ENCODE measurements around the gene DNAJB5.
A peak's percentile ranks its signal among the peaks of the same experiment; 100 is the strongest.
"Not testable (repeated sequence)": the region's sequence is repeated elsewhere in the genome, so short reads cannot be mapped to it uniquely, and the experiment has no call there.

DNAJB5 gene

DNA sequence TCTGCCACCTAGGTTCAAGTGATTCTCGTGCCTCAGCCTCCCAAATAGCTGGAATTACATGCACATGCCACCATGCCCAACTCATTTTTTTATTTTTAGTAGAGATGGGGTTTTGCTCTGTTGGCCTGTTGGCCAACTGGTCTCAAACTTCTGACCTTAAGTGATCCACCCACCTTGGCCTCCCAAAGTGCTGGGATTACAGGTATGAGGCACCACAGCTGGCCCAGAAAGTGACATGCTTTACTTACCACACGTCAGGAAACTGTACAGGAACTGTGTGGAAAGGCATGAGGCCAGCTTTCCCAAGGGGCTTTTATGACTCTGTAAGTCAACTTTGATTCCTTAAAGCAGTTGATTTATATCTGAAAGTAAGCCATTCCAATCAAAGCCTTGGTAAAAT is 25.0 kb downstream of the DNAJB5 start:
- no peak overlapping the region for H3K4me3 ChIP-seq (ENCODE audit: low read depth, low read length)
- TF ChIP-seq, protein P1, sequence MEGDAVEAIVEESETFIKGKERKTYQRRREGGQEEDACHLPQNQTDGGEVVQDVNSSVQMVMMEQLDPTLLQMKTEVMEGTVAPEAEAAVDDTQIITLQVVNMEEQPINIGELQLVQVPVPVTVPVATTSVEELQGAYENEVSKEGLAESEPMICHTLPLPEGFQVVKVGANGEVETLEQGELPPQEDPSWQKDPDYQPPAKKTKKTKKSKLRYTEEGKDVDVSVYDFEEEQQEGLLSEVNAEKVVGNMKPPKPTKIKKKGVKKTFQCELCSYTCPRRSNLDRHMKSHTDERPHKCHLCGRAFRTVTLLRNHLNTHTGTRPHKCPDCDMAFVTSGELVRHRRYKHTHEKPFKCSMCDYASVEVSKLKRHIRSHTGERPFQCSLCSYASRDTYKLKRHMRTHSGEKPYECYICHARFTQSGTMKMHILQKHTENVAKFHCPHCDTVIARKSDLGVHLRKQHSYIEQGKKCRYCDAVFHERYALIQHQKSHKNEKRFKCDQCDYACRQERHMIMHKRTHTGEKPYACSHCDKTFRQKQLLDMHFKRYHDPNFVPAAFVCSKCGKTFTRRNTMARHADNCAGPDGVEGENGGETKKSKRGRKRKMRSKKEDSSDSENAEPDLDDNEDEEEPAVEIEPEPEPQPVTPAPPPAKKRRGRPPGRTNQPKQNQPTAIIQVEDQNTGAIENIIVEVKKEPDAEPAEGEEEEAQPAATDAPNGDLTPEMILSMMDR (IDR thresholded peaks at IDR 0.05; ENCODE audit: low read depth, low read length) = no peak
- TF ChIP-seq MYC (IDR thresholded peaks at IDR 0.05; ENCODE audit: low read depth, low read length) (no peak), POLR2A (IDR thresholded peaks at IDR 0.05; ENCODE audit: extremely low read depth, insufficient read length) (no peak), MAX (IDR thresholded peaks at IDR 0.05; ENCODE audit: low read depth, low read length) (no peak)
- no peak for DNase-seq (ENCODE audit: low read depth)

DNA sequence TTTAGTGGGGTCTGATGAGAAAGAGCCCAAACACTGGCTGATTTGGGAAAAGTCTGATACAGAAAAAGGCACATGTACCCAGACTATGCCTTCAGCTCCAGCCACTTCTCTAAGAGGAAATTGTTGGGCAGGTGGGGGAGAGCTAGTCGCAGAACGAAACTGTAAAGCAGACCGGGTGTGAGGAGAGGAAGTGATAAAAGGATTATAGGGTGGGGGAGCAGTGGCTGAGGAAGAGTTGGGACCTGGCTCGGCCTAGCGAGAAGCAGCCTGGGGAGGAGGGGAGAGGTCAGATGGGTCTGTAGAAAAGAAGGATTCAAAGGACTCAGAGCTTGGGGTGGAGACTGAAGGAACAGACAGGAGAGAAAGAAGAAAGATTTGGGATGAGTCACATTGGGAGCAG is 33.9 kb downstream of the DNAJB5 start:
- DNase-seq (ENCODE audit: low read depth) = peak; percentile 97
- not testable (repeated sequence) for H3K4me3 ChIP-seq (ENCODE audit: low read depth, low read length)

GRCh38 chr9:35026671-35027070 is 37.1 kb downstream of the DNAJB5 start:
- peak overlapping the region; percentile 30 for H3K4me3 ChIP-seq (ENCODE audit: low read depth, low read length)
- DNase-seq (ENCODE audit: low read depth) = peak; percentile 97
- TF ChIP-seq MYC (IDR thresholded peaks at IDR 0.05; ENCODE audit: low read depth, low read length) = peak; percentile 79
- 0 out of 2 replicates have a peak, but pooled peaks have one; percentile 43 for TF ChIP-seq MAX (IDR thresholded peaks at IDR 0.05; ENCODE audit: low read depth, low read length)
- TF ChIP-seq POLR2A (IDR thresholded peaks at IDR 0.05; ENCODE audit: extremely low read depth, insufficient read length) = no peak

GRCh38 chr9:35027374-35027773 is 37.8 kb downstream of the DNAJB5 start:
- DNase-seq (ENCODE audit: low read depth) = peak; percentile 45
- no peak for TF ChIP-seq POLR2A (IDR thresholded peaks at IDR 0.05; ENCODE audit: extremely low read depth, insufficient read length)
- H3K4me3 ChIP-seq (ENCODE audit: low read depth, low read length) = peak overlapping the region; percentile 12

DNA sequence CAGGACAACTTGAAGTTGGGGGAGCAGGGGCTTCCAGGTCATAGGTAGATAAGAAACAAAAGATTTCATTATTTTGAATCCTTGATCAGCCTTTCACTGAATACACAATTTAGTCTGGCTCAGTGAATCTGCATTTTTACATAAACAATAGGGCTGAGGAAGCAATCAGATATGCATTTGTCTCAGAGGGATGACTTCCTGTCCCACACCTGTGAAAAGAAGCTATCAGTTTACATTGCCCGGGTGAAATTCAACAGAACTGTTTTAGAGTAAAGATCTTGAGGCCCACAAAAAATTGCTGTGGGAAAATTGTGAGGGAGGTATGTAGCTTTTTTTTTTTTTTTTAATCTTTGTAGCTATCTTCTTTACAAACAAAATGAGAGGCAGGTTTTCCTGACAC is 38.3 kb downstream of the DNAJB5 start:
- no peak overlapping the region for H3K4me3 ChIP-seq (ENCODE audit: low read depth, low read length)
- TF ChIP-seq POLR2A (IDR thresholded peaks at IDR 0.05; ENCODE audit: extremely low read depth, insufficient read length) (no peak), MAX (IDR thresholded peaks at IDR 0.05; ENCODE audit: low read depth, low read length) (no peak), MYC (IDR thresholded peaks at IDR 0.05; ENCODE audit: low read depth, low read length) (no peak)
- TF ChIP-seq, protein P1 (IDR thresholded peaks at IDR 0.05; ENCODE audit: low read depth, low read length) = no peak
- DNase-seq (ENCODE audit: low read depth) = no peak

DNA sequence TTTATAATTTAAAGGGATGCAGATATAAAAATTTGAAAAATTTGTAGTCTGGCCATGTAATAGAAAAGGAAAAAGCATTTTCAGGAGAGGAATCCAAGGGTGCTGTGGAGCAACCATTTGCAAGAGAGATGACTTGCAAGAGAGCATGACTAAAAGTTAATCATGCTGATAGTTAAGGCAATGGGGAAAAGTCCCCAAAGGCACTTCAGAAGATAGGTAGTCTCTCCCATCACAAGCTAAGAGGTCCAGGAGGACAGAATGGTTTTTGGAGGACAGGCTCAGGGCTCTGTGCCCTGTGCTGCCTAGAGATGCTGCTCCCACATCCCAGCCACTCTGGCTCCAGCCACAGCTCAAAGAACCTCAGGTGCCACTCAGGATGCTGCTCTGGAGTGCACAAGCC is 38.8 kb downstream of the DNAJB5 start:
- peak; percentile 29 for DNase-seq (ENCODE audit: low read depth)
- H3K4me3 ChIP-seq (ENCODE audit: low read depth, low read length) = no peak overlapping the region
- no peak for TF ChIP-seq POLR2A (IDR thresholded peaks at IDR 0.05; ENCODE audit: extremely low read depth, insufficient read length)
- no peak for TF ChIP-seq MYC (IDR thresholded peaks at IDR 0.05; ENCODE audit: low read depth, low read length)
- TF ChIP-seq, protein P1 (IDR thresholded peaks at IDR 0.05; ENCODE audit: low read depth, low read length) = no peak
- TF ChIP-seq MAX (IDR thresholded peaks at IDR 0.05; ENCODE audit: low read depth, low read length) = no peak

DNA sequence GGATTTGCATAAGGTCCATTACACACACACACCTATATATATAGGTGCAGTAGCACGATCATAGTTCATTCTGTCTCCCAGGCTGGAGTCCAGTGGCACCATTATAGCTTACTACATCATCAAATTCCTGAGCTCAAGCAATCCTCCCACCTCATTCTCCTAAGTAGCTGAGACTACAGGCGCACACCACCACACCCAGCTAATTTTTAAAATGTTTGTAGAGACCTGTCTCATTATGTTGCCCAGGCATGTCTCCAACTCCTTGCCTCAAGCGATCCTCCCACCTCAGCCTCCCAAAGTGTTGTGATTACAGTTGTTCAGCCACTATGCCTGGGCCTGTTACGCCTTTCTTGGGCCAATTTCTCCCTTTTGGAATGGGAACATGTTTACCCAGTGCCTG is 39.7 kb downstream of the DNAJB5 start:
- DNase-seq (ENCODE audit: low read depth) = no peak
- TF ChIP-seq MYC (IDR thresholded peaks at IDR 0.05; ENCODE audit: low read depth, low read length) (no peak), MAX (IDR thresholded peaks at IDR 0.05; ENCODE audit: low read depth, low read length) (no peak), POLR2A (IDR thresholded peaks at IDR 0.05; ENCODE audit: extremely low read depth, insufficient read length) (no peak)
- TF ChIP-seq, protein P1 (IDR thresholded peaks at IDR 0.05; ENCODE audit: low read depth, low read length) = no peak
- H3K4me3 ChIP-seq (ENCODE audit: low read depth, low read length) = no peak overlapping the region

Measured in NB4 (cell line).